Left lung (tissue), 10 donors: ENCODE results near the gene CDH13. TPM values are rescaled to one million over a fixed set of nuclear protein-coding genes. Genes with fewer than 3 reads are reported as not detected.

Experiments used
- ATAC-seq: fragments of 200-7000 bp; cut with Tn5 transposase; one replicate; pipeline ENCODE4 v1.9.1; 2020; ENCODE audit warnings: moderate library complexity
- DNase-seq, 4 donors: peaks; one replicate each; pipeline ENCODE4 v3.0.0-alpha.2; 2013 to 2020
- H3K27ac ChIP-seq, 2 donors: fragments of 200-600 bp; sonication (generic) in 1 of 2; one replicate each; pipeline versions ENCODE4 v1.5.0 to v1.8.0; 2020 to 2021
- H3K27me3 ChIP-seq, 2 donors: fragments of 200-600 bp; sonication (generic) in 1 of 2; one replicate each; pipeline versions ENCODE4 v1.5.0 to v1.8.0; 2020 to 2021
- H3K36me3 ChIP-seq, 2 donors: fragments of 200-600 bp; sonication (generic) in 1 of 2; one replicate each; pipeline versions ENCODE4 v1.5.0 to v1.8.0; 2020 to 2021
- H3K4me1 ChIP-seq, 2 donors: fragments of 200-600 bp; one replicate each; pipeline ENCODE4 v1.8.0; 2021
- H3K4me3 ChIP-seq, 2 donors: fragments of 200-600 bp; sonication (generic) in 1 of 2; one replicate each; pipeline versions ENCODE4 v1.5.0 to v1.8.0; 2020 to 2021; ENCODE audit warnings: mild to moderate bottlenecking in 1 of 2
- H3K9me3 ChIP-seq, 2 donors: fragments of 200-600 bp; sonication (generic) in 1 of 2; one replicate each; pipeline versions ENCODE4 v1.5.0 to v1.8.0; 2020 to 2021
- intact Hi-C, 2 donors: fragments of 100-400 bp; cut with DNase I; formaldehyde crosslinking; loops; one replicate each; pipeline versions ENCODE4 v1.11.2 to v1.14.2; 2022
- polyA plus RNA-seq, 6 donors: library from polyadenylated mRNA; unstranded; fragments of 120-200 nt; gene quantifications; one replicate each; pipeline ENCODE4 v1.2.1, GENCODE V29; 2013; ENCODE audit not compliant: insufficient read length in 6 of 6
- total RNA-seq, 2 donors: library from RNA; stranded (reverse); fragmentation: NEBNext Ultra II Directional; extraction: Animal tissue kit (Norgen Biotek cat#: 25700); gene quantifications; one replicate each; pipeline ENCODE4 v1.2.1, GENCODE V29; 2021
- TF ChIP-seq, protein P1 (sequence below), 2 donors: fragments of 200-600 bp; sonication (generic) in 1 of 2; IDR thresholded peaks; one replicate each; pipeline versions ENCODE4 v1.5.0 to v1.8.0; 2021; ENCODE audit warnings: antibody characterized with exemption in 2 of 2
- donor health status: DM: no; HTN: yes; CAD: no.
- donor health status: DM: no; HTN: no; CAD: no.

The CDH13 gene
- total and polyA plus RNA-seq, 8 donors = 2.7 to 20.3 (median 3.2) TPM

DNA sequence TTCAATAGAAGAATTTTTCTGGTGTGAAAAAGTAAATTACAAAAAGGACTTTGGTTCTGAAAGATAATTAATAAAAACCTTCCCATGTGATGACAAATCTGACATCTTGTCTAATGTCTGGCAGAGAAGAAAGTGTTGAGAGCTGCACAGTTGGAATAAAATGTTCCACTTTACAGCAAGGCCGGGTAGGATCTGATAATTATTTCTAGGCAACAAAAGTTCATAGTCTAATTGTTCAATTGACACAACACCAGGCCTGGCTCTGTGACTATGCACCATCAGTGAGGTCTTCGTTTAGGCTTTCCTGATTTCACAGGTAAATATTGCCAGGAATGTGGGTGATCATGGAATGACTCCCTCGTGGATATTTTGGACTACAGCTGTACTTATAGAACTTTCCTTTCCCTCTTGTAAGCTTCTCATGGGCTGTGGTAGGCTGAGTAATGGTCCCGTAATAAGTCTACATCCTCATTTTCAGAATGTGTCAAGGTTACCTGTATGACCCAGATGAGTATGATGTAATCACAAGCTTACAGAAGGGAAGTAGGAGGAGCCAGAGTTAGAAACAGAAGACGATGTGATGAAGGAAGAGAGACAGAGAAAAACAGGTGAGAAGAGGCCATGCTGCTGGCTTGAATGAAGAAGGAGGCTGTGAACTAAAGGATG, 217.0 kb downstream of the CDH13 start:
- peaks cover 0 to 3% of the 10 kb centered on the region in 2 donors for H3K9me3 ChIP-seq
- no peak overlapping the region for H3K4me3 ChIP-seq
- no peak overlapping the region for H3K27ac ChIP-seq
- TF ChIP-seq, protein P1, sequence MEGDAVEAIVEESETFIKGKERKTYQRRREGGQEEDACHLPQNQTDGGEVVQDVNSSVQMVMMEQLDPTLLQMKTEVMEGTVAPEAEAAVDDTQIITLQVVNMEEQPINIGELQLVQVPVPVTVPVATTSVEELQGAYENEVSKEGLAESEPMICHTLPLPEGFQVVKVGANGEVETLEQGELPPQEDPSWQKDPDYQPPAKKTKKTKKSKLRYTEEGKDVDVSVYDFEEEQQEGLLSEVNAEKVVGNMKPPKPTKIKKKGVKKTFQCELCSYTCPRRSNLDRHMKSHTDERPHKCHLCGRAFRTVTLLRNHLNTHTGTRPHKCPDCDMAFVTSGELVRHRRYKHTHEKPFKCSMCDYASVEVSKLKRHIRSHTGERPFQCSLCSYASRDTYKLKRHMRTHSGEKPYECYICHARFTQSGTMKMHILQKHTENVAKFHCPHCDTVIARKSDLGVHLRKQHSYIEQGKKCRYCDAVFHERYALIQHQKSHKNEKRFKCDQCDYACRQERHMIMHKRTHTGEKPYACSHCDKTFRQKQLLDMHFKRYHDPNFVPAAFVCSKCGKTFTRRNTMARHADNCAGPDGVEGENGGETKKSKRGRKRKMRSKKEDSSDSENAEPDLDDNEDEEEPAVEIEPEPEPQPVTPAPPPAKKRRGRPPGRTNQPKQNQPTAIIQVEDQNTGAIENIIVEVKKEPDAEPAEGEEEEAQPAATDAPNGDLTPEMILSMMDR (IDR thresholded peaks at IDR 0.05) = no peak
- no peak for ATAC-seq
- H3K4me1 ChIP-seq = no peaks in the 10 kb centered on the region
- intact Hi-C loops = no loop called here
- no peak for DNase-seq
- H3K36me3 ChIP-seq = no peaks in the 10 kb centered on the region
- no peaks in the 10 kb centered on the region for H3K27me3 ChIP-seq

DNA sequence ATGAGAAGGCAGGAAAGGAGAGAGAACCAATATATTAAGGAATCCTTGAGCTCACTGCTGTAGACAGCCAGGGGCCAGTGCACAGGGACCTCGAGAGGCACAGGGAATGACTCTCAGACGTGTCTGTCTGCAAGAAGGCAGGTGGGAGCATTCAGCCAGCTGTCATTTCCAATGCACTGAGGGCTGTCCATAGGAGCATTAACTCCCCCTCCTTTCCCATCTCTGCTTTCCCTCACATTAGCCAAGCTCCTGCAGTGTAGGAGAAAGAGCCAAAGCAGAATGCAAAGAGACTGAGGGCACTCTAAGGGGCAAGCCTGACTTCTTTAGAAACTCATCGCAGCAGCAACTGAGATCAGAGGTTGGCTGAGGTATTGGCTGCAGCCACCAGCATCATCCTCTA, 218.3 kb downstream of the CDH13 start:
- Histone ChIP-seq H3K27ac (no peak overlapping the region), H3K9me3 (no peaks in the 10 kb centered on the region), H3K4me3 (no peak overlapping the region), H3K27me3 (no peaks in the 10 kb centered on the region), H3K36me3 (no peaks in the 10 kb centered on the region), H3K4me1 (no peaks in the 10 kb centered on the region)
- no peak for ATAC-seq
- intact Hi-C loops = no loop called here
- no peak for DNase-seq
- TF ChIP-seq, protein P1 (IDR thresholded peaks at IDR 0.05) = no peak

DNA sequence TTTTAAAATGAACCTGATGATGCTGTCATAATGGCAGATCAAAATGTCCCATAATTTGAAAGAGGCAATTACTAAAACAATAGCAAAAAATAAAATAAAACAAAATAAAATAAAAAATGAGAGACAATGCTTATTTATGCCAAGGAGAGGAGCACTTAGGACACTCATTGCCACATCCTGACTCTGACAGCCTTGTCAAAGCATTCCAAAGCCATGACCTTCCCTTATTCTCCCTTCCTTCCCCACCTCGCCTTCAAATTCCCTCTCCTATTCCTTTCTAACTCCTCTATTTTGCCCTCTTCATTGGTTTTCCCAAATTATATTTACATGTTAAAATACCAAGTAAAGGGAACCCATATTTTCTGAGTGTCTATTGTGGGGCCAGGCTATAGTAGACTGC, 220.0 kb downstream of the CDH13 start:
- Histone ChIP-seq H3K9me3 (no peaks in the 10 kb centered on the region), H3K27ac (no peak overlapping the region), H3K4me3 (no peak overlapping the region), H3K4me1 (no peaks in the 10 kb centered on the region), H3K36me3 (no peaks in the 10 kb centered on the region), H3K27me3 (no peaks in the 10 kb centered on the region)
- DNase-seq = no peak
- no peak for ATAC-seq
- intact Hi-C loops = no loop called here
- TF ChIP-seq, protein P1 (IDR thresholded peaks at IDR 0.05) = no peak

DNA sequence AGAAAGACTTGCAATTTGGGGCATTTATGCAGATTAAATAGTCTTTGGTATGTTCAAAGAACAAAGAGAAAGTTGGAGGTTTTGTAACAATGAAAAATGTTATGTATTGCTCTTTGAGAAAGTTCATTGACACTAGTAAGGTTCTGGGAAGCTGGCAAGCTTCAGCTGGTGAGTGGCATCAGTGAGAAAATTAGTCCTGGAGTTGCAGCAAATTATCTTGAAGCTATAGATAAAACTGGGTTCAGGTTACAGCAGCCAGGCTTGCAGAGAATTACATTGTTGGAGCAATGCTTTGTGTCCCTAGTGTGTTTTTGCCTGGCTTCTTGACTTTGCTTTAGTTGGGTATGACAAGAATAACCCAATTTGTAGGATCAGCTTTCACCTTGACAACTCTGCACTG, 221.2 kb downstream of the CDH13 start:
- Histone ChIP-seq H3K9me3 (no peaks in the 10 kb centered on the region), H3K27me3 (no peaks in the 10 kb centered on the region), H3K27ac (no peak overlapping the region), H3K36me3 (no peaks in the 10 kb centered on the region), H3K4me3 (no peak overlapping the region), H3K4me1 (no peaks in the 10 kb centered on the region)
- no peak for ATAC-seq
- no peak for DNase-seq
- intact Hi-C loops = no loop called here
- TF ChIP-seq, protein P1 (IDR thresholded peaks at IDR 0.05) = no peak

DNA sequence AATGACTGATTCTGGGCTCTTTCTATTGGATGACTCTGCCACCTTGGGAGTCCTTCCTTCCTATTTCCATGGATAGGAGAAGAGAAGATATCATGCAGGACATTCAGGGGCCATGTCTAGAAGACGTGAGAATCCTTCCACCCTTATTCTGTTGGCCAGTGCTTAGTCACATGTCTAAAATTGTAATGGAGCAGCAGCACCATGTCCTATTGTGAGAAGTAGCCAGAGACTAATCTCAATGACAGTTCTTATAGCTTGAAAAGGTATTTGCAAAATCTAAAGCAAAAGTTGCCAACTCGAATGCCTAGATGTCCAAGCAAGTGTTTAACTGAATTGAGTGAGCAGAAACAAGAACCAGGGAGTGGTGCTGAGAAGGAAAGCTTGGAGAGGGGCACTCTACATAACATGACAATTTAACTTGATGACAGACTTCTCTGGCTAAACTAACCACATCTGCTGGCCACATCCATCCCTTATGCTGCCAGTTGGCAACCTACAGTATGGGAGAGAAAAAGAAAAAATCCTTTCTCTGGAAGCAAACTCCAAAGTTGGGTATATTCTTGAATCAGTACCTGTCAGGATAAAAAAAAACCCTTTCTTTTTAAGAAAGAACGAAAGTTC, 225.7 kb downstream of the CDH13 start:
- Histone ChIP-seq H3K36me3 (no peaks in the 10 kb centered on the region), H3K27me3 (no peaks in the 10 kb centered on the region), H3K4me1 (no peaks in the 10 kb centered on the region), H3K4me3 (no peak overlapping the region), H3K27ac (no peak overlapping the region), H3K9me3 (no peaks in the 10 kb centered on the region)
- ATAC-seq (no peak), DNase-seq (no peak)
- TF ChIP-seq, protein P1 (IDR thresholded peaks at IDR 0.05) = no peak
- intact Hi-C loops = no loop called here
